ENCODE results near the gene ATP8A2. TPM values are rescaled to one million over a fixed set of nuclear protein-coding genes. Genes with fewer than 3 reads are reported as not detected.

ATP8A2 gene
- total and polyA plus RNA-seq, 2 of the 4 experiments (the other 2 are of a cell fraction) = 0.02 to 0.18 TPM

DNA sequence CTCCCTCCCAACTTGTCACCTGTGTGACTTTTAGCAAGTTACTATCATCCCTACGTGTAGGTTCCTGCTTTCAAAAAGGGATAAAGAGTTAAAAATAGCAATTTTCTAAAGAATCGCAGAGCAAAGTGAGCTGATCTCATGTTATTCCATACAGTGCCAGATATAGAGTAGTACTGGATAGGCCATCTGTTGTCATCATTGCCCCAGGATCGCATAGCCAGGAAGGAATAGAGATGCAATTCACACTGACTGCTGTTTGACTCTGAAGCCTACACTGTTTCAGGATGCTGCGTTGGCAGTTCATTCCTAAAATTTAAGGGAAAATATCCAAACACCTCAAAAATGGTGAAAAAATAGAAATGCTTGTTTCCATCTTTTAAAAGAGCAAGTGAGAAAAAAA, 541.2 kb downstream of the ATP8A2 start:
- H3K18ac ChIP-seq (ENCODE audit: low read depth, low read length) = no peak overlapping the region
- H3K36me3 ChIP-seq (ENCODE audit: control insufficient read depth, insufficient read depth, low read length) = no peaks in the 10 kb centered on the region
- H4K8ac ChIP-seq (ENCODE audit: low read depth in 2 of 2, low read length in 2 of 2) = no peak overlapping the region
- ATAC-seq (ENCODE audit: low read depth) (no peak), DNase-seq (no peak)
- H2BK20ac ChIP-seq (ENCODE audit: low read depth, low read length) = no peak overlapping the region
- no peak overlapping the region for H3K14ac ChIP-seq (replicated peaks; ENCODE audit: low read depth, low read length)
- TF ChIP-seq CHD1 (IDR thresholded peaks at IDR 0.05; ENCODE audit: low read depth, low read length) (no peak), CTCF (conservative IDR thresholded peaks at IDR 0.05; ENCODE audit: low read depth, low read length) (no peak), RFX5 (IDR thresholded peaks at IDR 0.05; ENCODE audit: low read depth, low read length) (no peak), MAFK (IDR thresholded peaks at IDR 0.05; ENCODE audit: low read depth, low read length) (no peak), NFE2L2 (IDR thresholded peaks at IDR 0.05; ENCODE audit: low read depth, low read length) (no peak), SMC3 (IDR thresholded peaks at IDR 0.05; ENCODE audit: low read depth, low read length) (no peak), RAD21 (IDR thresholded peaks at IDR 0.05; ENCODE audit: low read length) (no peak), CEBPB (IDR thresholded peaks at IDR 0.05; ENCODE audit: low read depth, low read length) (no peak), MAZ (IDR thresholded peaks at IDR 0.05; ENCODE audit: borderline replicate concordance, low read depth, low read length) (no peak), BHLHE40 (IDR thresholded peaks at IDR 0.05; ENCODE audit: low read depth, low read length) (no peak)
- no peaks in the 10 kb centered on the region for H3K4me1 ChIP-seq (ENCODE audit: control insufficient read depth, insufficient read depth, low read length)
- ChIA-PET CTCF (no interaction called here), POLR2A (ENCODE audit: unreplicated experiment) (no interaction called here)
- H2AK9ac ChIP-seq (replicated peaks; ENCODE audit: low read depth, low read length, poor library complexity) = no peak overlapping the region
- H3K4ac ChIP-seq (ENCODE audit: low read depth, low read length) = no peak overlapping the region
- no peaks in the 10 kb centered on the region for H3K27me3 ChIP-seq (ENCODE audit: control insufficient read depth, insufficient read depth, low read length)
- no peak overlapping the region for H3K4me2 ChIP-seq (ENCODE audit: low read depth, low read length)
- no peak overlapping the region for H2BK15ac ChIP-seq (ENCODE audit: low read depth, low read length)
- in situ Hi-C loops (cut with MboI; ENCODE audit: low sequenced_read_pairs) = no loop called here
- H3K79me1 ChIP-seq (ENCODE audit: low read depth in 1 of 2, low read length in 2 of 2) = no peaks in the 10 kb centered on the region
- 0 out of 2 replicates have a peak, but pooled peaks cover 2% of the 10 kb centered on the region for H3K9me3 ChIP-seq (ENCODE audit: control insufficient read depth, insufficient read depth, low read length)
- H2BK5ac ChIP-seq (ENCODE audit: low read depth, low read length, poor library complexity, severe bottlenecking) = no peak overlapping the region
- no peaks in the 10 kb centered on the region for H3K9me1 ChIP-seq (ENCODE audit: insufficient read depth, low read length)
- intact Hi-C loops (cut with micrococcal nuclease) = no loop called here
- no peaks in the 10 kb centered on the region for H4K20me1 ChIP-seq (ENCODE audit: insufficient read depth, low read length)
- no peak overlapping the region for H2AFZ ChIP-seq (replicated peaks; ENCODE audit: low read length, poor library complexity)
- H3K9ac ChIP-seq (ENCODE audit: low read depth, low read length) = no peak overlapping the region
- H4K91ac ChIP-seq (ENCODE audit: insufficient read depth, low read depth, low read length) = no peak overlapping the region
- dilution Hi-C loops (cut with HindIII; ENCODE audit: low sequenced_read_pairs, unreplicated experiment) = no loop called here
- H3K27ac ChIP-seq (ENCODE audit: insufficient read depth, low read length) = no peak overlapping the region
- H2AK5ac ChIP-seq (ENCODE audit: low read depth, low read length) = no peak overlapping the region
- H3K23ac ChIP-seq (ENCODE audit: low read depth, low read length) = no peak overlapping the region
- no peak overlapping the region for H2BK120ac ChIP-seq (ENCODE audit: low read depth, low read length)
- H3K56ac ChIP-seq (ENCODE audit: extremely low read depth, insufficient read depth, low read length) = no peak overlapping the region
- no CpG with 5 or more reads among the region's 4 CpGs for WGBS, 2 experiments (ENCODE audit: extremely low coverage in 2 of 2, insufficient read length in 1 of 2)
- H3K4me3 ChIP-seq (ENCODE audit: insufficient read depth, low read depth, low read length) = no peak overlapping the region
- H4K5ac ChIP-seq (ENCODE audit: low read depth, low read length) = no peak overlapping the region
- no TSS peak for BruUV-seq (replicated peaks)
